GM21576 (cell line): Measurements from ENCODE around the gene PAXIP1.

ENCODE experiments used
- ATAC-seq: cut with Tn5 transposase; IDR thresholded peaks from one replicate; pipeline ENCODE4 v1.9.1; 2021; ENCODE audit warnings: mild to moderate bottlenecking, moderate library complexity; ENCODE audit not compliant: unreplicated experiment

Gene PAXIP1

DNA sequence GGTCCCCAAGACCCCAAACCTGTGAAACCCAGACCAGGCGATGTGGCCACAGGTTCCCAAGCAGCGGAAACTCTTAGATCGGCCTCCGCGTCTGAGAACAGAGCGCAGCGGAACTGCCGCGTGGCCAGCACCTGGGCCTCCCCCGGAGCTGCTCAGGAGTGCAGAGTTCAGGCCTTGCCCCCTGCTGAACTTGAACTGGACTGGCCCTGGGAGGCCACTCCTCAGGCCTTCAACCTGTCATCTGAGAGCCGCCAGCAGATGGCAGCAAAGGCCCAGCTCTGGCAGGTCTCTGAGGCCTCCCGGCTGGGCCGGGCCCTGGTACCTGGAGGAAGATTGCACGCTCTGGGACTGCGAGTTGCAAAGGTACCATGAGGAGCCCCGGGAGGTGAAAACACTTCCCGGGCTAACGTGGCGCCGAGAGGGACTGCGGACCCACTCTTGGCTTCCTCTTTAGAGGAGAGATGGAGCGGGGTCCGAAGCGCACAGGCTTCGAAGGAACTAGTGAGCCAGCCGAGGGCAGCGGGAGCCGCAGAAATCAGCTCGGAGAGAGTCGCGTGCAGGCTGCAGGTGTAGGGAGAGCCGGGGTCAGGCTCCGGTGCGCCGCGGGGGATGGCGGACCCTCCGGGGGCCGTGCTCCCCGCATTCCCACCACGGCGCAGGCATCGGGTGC, 89.2 kb downstream of the PAXIP1 start:
- ATAC-seq = peak; percentile 95

DNA sequence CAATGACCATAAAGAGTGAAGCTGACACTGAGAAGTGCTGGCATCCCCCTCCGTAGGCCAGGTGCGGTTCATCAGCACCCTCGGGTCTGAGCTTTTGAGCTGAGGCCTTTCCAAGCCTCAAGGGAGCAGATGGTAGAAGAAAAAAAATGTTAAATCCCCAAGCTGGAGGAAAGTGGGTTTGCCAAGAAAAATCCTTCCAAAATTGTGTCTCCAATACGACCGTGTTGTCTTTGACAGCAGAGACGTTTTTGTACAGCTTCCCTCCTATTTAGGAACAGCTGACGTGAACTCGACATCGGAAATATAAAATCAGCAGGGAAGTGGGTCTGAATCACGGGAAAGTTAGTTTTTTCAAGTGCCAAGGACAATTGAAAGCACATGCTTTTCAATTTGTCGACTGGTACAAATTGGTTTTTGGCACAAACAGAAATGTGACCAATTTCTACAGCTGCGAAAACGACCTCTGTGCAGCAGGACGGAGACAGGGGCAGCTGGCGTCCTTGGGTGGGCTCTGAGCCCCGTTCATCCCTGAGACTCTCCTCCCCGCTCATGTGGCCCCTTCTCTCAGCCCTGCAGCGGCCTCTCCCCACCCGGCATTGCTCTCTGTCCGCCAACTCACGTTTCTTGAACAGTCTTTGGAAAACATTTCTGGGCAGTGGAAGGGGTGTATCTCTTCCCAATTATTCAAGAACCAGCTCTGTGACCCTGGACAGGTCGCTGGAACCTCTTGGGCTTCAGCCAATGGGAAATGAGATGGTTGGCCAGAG, 89.9 kb downstream of the PAXIP1 start:
- no peak for ATAC-seq

DNA sequence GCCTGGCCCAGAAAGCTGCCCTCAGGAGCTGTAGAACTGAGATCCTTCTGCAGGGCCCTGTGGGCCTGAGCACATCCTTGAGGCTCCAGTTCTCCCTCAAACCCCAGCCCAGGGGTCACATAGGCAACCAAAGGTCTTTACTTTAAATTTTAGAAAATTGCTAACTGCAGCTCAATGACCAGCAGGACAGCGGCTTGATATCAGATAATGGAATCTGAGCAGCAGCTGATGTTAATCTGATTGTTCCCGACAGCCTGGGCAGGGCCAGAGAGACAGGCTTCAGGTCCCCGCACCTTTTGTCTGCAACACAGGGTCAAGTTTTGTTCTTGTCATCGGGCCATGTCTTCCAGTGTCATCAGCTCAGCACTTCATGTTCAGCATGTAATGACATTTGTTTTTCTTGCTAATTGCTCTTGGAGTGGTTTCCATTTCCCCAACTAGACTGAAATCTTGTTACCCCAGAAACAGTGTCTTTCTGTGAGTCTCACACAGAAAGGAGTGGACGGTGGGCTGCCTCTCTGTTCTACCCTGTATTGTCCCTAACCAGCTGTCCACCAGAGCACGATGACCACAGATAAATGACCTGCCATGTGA, 91.0 kb downstream of the PAXIP1 start:
- no peak for ATAC-seq

DNA sequence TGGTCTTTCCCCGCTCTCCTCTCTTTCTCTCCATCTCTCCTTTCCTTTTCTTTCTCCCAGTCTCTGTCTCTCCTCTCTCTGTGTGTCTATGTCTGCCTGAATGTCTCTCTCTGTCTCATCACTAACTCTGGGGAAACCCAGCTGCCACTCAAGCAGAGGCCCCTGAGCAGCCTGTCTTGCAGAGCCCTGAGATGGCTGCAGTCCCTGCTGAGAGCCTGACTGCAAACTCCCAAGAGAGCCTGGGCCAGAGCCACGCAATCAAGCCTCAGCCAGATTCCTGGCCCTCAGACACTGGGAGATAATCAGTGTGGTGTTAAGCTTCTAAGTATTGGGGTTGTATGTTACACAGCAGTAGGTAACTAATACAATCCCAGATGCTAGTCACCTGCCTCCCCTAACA, 91.5 kb downstream of the PAXIP1 start:
- no peak for ATAC-seq

DNA sequence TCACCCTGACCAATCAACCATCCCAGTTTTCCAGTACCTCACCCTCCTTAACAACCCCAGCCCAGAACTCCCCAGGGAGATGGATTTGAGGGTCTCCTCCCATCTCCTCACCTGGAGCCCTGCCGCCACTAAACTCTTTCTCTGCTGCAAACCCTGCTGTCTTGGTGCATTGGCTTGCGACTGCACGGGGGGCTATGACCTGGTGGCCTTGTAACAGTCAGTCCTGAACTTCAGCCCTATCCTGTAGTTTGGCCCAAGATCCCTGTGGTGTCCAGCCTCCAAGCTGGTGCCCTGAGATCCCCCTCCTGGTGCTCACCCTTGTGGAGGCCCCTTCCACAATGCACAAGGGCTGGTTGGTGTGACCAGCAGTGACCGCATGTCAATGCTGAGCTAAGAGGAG, 91.9 kb downstream of the PAXIP1 start:
- ATAC-seq = no peak

DNA sequence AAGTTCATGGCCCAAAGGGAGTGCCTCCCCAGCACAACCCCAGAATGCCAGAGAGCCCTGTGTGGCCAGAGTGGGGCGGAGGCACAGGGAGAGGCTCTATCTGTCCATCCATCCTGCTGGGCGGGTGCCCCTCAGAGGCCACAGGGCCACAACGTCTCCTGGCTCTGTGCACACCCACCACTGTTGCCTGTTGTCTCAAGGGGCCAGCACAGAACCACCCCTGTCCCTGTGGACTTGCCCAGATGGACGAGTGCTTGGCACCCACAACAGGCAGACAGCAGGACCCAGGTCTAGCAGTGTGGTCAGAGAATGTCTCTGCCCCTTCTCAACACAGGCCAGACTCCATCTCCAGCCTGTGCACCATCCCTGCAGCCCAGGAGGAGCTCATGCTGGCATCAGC, 92.8 kb downstream of the PAXIP1 start:
- no peak for ATAC-seq

DNA sequence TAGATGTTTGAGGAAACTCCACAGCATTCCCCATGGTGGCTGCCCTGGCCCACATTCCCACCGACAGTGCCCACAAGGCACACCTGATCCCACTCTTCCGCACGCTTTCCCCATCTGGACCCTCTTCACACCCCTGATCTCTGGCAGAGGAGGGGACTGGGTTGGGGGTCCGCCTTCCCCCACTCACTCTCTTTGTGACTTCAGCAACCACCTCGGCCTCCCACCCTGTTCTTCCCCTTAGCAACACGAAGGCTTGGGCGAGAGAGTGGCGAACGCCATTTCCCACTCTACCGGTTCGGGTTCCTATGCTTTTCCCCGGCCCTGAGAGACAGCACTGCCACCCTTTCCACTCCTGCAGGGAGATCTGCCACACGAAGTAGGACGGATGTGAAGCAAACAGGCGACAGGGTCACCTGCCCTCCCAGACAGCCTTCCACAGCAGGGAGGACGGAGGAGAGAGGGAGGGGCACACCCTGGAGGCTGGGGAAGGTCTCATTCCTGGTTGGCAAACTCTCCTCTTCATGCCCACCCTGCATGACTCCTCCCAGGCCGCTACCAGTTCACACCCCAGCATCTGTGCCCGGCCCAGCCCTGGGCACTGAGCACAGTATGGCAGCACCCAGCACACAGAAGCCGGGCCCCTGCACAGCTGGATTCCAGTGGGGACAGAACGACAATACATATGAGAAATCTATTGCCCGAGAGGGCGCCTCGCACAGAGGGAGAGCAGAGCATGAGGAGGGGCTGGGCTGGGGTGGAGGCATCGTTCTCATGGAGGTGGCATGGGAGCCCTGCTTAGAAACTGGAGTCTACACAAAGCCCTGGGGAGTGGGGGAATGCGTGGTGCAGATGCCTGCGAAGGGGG, 93.5 kb downstream of the PAXIP1 start:
- no peak for ATAC-seq

DNA sequence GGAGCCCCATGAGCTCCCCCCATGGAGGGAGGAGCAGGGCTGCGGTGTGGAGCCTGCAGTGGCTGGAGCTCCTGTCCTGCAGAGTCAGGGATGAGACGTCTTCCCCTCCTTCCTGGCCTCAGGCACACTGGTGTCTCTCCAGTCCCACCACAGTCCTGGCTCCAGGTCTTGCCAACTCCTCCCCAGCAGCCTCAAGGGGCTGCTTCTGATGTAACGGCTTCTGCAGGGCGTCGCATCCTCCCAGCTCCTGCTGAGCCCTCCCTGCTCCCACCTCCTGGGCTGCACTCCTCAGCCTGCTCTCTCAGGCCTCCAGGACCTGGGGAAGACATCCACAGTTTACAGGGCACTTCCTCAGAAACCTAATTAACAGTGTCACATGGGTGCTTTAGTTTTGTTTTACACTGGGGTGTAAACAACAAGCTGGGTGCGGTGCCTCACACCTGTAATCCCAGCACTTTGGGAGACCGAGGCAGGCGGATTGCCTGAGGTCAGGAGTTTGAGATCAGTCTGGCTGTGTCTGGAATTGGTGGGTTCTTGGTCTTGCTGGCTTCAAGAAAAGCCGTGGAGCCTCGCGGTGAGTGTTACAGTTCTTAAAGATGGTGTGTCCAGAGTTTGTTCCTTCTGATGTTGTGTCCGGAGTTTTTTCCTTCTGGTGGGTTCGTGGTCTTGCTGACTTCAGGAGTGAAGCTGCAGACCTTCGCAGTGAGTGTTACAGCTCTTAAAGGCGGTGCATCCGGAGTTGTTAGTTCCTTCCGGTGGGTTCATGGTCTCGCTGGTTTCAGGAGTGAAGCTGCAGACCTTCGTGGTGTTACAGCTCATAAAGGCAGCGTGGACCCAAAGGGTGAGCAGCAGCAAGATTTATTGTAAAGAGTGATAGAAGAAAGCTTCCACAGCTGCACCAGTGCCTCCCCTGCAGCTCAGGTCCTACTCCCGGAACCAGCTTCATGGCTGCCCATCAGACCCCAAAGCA, 95.0 kb downstream of the PAXIP1 start:
- ATAC-seq = no peak

DNA sequence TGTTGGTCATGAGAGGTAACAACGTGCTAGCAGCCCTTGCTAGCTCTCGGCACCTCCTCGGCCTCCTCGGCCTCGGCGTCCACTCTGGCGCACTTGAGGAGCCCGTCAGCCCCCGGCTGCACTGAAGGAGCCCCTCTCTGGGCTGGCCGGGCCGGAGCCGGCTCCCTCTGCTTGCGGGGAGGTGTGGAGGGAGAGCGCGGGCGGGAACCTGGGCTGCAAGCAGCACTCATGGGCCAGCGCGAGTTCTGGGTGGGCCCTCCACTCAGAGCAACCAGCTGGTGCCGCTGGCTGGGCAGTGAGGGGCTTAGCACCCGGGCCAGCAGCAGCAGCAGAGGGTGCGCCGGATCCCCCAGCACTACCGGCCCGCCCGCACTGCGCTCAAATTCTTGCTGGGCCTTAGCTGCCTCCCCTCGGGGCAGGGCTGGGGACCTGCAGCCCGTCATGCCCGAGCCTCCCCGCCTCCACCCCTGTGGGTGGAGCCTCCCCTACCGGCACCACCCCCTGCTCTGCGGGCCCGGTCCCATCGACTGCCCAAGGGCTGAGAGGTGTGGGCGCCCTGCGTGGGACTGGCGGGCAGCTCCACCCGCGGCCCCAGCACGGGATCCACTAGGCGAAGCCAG, 96.1 kb downstream of the PAXIP1 start:
- no peak for ATAC-seq

DNA sequence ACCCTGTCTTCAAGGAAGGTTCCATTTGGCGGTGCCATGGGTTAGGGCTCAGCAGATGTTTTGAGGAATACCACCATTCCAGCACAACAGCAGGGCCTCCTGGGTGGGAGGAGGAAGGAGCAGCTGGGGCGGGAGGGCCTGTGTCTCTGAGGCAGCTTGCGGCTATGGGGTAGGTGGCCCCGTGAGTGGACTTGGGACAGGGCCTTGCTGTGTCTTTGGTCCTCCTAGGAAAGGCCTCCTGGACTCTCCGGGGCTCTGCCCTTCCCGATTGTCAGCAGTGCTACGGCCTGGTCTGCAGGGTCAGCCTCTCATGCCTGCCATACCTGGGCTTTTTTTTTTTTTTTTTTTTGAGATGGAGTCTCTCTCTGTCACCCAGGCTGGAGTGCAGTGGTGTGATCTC, 96.7 kb downstream of the PAXIP1 start:
- no peak for ATAC-seq

DNA sequence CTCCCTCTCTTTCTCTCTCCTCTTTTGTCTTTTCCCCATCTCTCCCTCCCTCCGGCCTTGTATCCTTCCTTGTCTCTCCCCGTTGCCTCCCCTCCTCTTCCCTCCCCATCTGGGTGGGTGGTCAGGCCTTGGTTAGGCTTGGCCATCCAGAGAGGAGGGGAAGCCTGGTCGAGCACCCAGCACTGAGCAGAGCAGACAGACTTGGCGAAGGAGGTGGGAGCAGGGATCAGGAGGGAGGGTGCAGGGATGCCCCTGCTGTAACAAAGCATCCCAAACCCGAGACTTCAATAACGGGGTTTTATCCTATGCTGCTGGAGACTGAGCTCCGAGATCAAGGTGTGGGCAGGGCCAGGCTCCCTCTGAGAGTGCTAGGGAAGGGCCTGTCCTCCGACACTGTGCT, 97.3 kb downstream of the PAXIP1 start:
- ATAC-seq = no peak

DNA sequence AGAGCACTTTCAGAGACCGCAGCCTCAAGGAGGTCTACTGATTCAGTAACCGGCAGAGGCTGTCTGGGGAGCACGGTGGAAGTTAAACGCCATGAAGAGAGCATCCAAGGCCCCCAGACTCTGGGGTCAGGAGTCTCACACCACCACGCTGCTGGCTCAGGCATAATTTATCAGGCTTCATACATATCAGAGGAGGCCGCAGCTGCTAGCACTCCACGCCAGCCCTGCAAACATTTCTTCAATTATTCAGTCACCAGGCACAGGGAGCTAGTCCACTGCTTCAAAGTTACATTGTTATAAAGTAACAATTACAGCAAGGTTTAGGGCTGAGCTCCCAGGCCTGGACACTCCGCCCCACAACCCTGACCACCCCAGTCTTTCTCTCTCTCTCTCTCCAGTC, 97.8 kb downstream of the PAXIP1 start:
- no peak for ATAC-seq

DNA sequence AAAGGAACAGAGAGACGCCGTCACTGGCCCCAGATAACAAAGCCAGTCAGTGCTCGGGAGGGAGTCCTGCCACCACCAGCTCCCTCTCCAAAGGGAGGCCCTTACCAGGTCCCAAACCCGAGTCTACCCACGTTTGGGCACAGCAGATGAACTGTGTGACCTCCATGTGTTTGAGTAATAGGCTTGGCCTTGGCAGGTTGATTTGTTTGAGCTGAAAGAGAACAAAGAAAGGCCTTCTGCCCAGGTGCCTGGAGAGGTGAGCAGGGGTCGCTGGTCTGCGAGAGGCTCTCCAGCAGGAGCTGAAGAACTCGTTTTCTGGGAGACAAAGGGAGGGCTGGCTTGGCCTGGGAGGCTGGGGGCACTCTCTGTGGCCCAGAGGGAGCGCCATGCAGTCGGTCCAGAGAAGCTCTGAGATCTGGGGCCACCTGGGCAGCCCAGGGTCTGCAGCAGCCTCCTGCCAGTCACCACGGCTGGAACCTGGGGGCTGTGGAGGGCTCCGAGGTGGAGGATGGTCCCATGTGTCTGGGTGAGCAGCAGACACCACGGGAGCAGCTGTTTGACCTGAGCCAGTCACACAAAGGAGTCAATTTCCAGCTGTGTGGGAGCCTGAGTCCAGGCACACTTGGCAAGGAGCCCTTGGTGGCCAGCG, 99.7 kb downstream of the PAXIP1 start:
- no peak for ATAC-seq

DNA sequence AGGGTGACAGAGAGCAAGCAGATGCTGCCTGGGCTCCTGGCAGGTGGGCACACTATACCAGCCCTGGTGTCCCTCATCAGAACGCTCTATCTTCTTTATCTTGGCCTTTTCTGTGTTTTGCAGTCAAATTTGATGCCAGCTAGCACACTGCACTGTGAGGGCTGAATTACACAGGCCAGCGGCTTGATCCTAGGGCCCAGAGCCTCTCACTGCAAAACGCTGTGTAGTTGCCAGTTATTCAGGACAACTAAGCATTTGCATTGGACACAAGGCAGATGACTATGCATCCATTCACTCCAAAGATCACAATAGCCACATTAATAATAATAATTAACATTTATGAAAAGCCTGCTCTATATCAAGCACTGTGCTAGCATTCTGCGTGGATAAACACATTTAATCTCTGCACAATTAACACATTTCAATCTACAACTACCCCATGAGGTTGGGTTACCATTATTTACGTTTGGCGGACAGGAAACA, 100.3 kb downstream of the PAXIP1 start:
- ATAC-seq = no peak

DNA sequence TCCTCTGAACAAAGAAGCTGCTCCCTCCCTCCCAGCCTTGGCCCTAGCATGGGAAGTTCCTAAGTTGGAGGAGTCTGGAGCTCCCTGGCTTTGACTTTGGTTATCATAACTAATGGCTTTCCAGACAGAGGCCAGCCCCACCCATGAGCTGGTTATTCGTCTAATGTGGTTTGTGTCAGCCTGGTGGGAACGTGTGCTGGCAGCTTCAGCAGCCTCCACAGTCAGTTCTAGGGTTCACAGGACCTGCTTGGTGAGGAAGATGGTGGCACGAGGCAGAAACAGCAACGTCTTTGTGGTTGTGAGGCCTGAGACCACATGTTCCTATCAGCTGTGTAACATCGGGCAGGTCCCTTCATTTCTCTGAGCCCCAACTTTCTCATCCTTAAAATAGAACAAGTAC, 103.1 kb downstream of the PAXIP1 start:
- ATAC-seq = no peak

DNA sequence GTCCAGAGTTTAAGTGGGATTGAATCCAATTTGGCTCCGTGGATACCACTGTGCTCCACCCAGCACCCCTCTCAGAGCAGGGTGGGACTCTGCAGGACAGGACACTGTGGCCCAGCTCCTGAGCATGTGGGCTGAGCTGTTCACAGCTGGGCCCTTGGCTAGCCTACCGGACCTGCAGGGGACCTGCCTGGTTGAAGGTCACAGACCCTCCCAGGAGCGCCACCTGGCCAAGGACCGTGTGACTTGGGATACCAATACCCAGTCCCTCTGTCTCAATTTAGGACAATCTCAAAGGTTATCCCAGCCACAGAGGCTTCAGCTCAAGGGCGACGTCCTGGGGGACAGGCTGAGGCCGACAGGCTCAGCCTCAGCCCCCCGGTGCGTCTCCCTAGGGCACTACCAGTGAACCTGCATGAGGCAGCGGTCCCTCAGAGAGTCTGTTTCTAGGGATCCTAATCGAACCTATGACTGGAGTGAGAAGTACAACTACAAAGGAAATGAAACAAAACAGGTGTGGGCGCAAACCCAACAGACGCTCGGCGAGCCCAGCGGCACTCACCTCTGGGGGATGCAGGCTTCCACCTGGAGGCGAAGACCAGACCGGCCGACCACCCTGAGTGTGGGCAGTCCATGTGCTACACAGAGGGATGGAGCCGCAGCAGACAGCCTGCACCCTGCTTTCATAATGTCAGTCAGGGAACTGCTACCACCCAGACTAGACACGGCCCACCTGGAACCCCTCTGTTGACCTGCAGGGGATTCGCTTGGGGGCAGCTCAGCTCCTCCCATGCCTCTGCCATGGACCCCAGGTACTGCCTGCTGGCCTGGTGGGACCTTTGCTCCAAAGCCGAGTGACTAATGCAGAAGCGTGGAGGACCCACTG, 103.7 kb downstream of the PAXIP1 start:
- ATAC-seq = no peak

DNA sequence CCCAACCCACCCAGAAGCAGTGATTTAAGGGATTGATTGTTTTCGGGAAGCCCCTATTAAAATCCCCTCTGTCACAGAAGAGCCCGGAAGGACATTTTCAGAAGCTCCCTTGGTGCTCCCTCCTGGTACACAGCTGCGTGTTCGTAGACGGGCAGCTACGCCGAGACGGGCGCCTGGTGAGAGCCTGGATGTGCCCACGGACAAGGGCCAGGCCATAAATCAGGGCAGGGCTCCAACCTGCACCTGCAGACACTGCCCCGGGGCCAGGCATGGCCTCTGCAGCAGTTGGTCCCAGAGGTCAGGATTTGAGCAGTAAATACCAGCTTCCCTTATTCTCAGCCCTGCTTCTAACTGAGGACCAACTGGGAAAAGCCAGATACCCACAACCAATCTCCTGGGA, 106.8 kb downstream of the PAXIP1 start:
- no peak for ATAC-seq
